Brain pericyte (primary cell): ENCODE results near the gene CHFR.
"Not testable (repeated sequence)": the region's sequence is repeated elsewhere in the genome, so short reads cannot be mapped to it uniquely, and the experiment has no call there.

Experiments used
- DNase-seq: peaks from one replicate; pipeline ENCODE4 v3.0.0-alpha.2; 2012; ENCODE audit warnings: low read depth, low spot score

Gene CHFR

GRCh38 chr12:132874620-132875019 is 12.8 kb downstream of the CHFR start:
- not testable (repeated sequence) for DNase-seq

GRCh38 chr12:132874175-132874574 is 13.2 kb downstream of the CHFR start:
- no peak for DNase-seq

GRCh38 chr12:132873724-132874123 is 13.7 kb downstream of the CHFR start:
- no peak for DNase-seq

GRCh38 chr12:132872975-132873421 is 14.4 kb downstream of the CHFR start:
- no peak for DNase-seq

GRCh38 chr12:132872073-132872855 is 15.1 kb downstream of the CHFR start:
- no peak for DNase-seq

- no peak for DNase-seq
Measured at GRCh38 chr12:132869551-132869950, 17.9 kb downstream of the CHFR start.

GRCh38 chr12:132866251-132866828 is 21.1 kb downstream of the CHFR start:
- no peak for DNase-seq

- DNase-seq: no peak
Measured at GRCh38 chr12:132861558-132861957, 25.8 kb downstream of the CHFR start.

- DNase-seq: no peak
Measured at GRCh38 chr12:132858718-132859266, 28.6 kb downstream of the CHFR start.

- not testable (repeated sequence) for DNase-seq
Measured at GRCh38 chr12:132857019-132857418, 30.4 kb downstream of the CHFR start.

- no peak for DNase-seq
Measured at GRCh38 chr12:132856581-132856980, 30.8 kb downstream of the CHFR start.

- DNase-seq: not testable (repeated sequence)
Measured at GRCh38 chr12:132855211-132855610, 32.2 kb downstream of the CHFR start.

GRCh38 chr12:132853285-132854092 is 33.9 kb downstream of the CHFR start:
- DNase-seq: no peak

GRCh38 chr12:132852496-132852895 is 34.9 kb downstream of the CHFR start:
- no peak for DNase-seq

- DNase-seq: no peak
Measured at GRCh38 chr12:132851465-132851864, 35.9 kb downstream of the CHFR start.

GRCh38 chr12:132850291-132850690 is 37.1 kb downstream of the CHFR start:
- no peak for DNase-seq

- DNase-seq: no peak
Measured at GRCh38 chr12:132848521-132848920, 38.9 kb downstream of the CHFR start.

GRCh38 chr12:132847363-132848356 is 39.7 kb downstream of the CHFR start:
- DNase-seq: no peak

- DNase-seq: not testable (repeated sequence)
Measured at GRCh38 chr12:132844681-132845080, 42.7 kb downstream of the CHFR start.

GRCh38 chr12:132842449-132843045 is 44.9 kb downstream of the CHFR start:
- no peak for DNase-seq
